Measurements from ENCODE around the gene CD59.
A peak's percentile ranks its signal among the peaks of the same experiment; 100 is the strongest.

The CD59 gene

GRCh38 chr11:33736148-33736812, at the start of gene CD59:
Gene CD59 (minus strand): TSS chr11:33736423. CDS start chr11:33722445, 13,978 bp downstream.
- DNase-seq: no peak

- DNase-seq: no peak
These were observed 49.4 kb upstream of the CD59 start for GRCh38 chr11:33785609-33786008.

- DNase-seq: no peak
These were observed 43.8 kb upstream of the CD59 start for GRCh38 chr11:33779849-33780528.

GRCh38 chr11:33778675-33779074, 42.5 kb upstream of the CD59 start:
- no peak for DNase-seq

- DNase-seq: no peak
These were observed 41.7 kb upstream of the CD59 start for GRCh38 chr11:33777906-33778305.

GRCh38 chr11:33775832-33776470, 39.7 kb upstream of the CD59 start:
- DNase-seq: no peak

GRCh38 chr11:33775467-33775807, 39.2 kb upstream of the CD59 start:
- DNase-seq: no peak

GRCh38 chr11:33774736-33775466, 38.7 kb upstream of the CD59 start:
- no peak for DNase-seq

- peak in 1 of 2 experiments; percentile 5 for DNase-seq
These were observed 37.9 kb upstream of the CD59 start, which contains the start of gene FBXO3 for GRCh38 chr11:33773987-33774735. Gene FBXO3 (minus strand): TSS chr11:33774520. CDS start chr11:33774497, 23 bp downstream.

GRCh38 chr11:33773404-33773986, 37.3 kb upstream of the CD59 start:
- no peak for DNase-seq

- no peak for DNase-seq
These were observed 36.6 kb upstream of the CD59 start for GRCh38 chr11:33772870-33773269.

GRCh38 chr11:33772300-33772699, 36.1 kb upstream of the CD59 start:
- no peak for DNase-seq

- DNase-seq: no peak
These were observed 34.0 kb upstream of the CD59 start for GRCh38 chr11:33770236-33770635.

GRCh38 chr11:33769542-33769941, 33.3 kb upstream of the CD59 start:
- DNase-seq: no peak

- DNase-seq: no peak
These were observed 31.4 kb upstream of the CD59 start for GRCh38 chr11:33767624-33768023.

- no peak for DNase-seq
These were observed 29.9 kb upstream of the CD59 start for GRCh38 chr11:33766085-33766484.

- DNase-seq: no peak
These were observed 25.2 kb upstream of the CD59 start for GRCh38 chr11:33761471-33761870.

GRCh38 chr11:33753304-33753967, 17.2 kb upstream of the CD59 start:
- no peak for DNase-seq

GRCh38 chr11:33751878-33752277, 15.7 kb upstream of the CD59 start:
- no peak for DNase-seq

- no peak for DNase-seq
These were observed 11.8 kb upstream of the CD59 start for GRCh38 chr11:33747979-33748378.

- no peak for DNase-seq
These were observed 7.1 kb upstream of the CD59 start for GRCh38 chr11:33743291-33743690.

All from AML-193 (cell line).